ENCODE measurements around the gene MGAT3. TPM values are rescaled to one million over a fixed set of nuclear protein-coding genes. Genes with fewer than 3 reads are reported as not detected.
"Not testable (repeated sequence)": the region's sequence is repeated elsewhere in the genome, so short reads cannot be mapped to it uniquely, and the experiment has no call there.

Gene MGAT3
- total RNA-seq, 1 experiment from 2014 or later = 5.0 TPM

DNA sequence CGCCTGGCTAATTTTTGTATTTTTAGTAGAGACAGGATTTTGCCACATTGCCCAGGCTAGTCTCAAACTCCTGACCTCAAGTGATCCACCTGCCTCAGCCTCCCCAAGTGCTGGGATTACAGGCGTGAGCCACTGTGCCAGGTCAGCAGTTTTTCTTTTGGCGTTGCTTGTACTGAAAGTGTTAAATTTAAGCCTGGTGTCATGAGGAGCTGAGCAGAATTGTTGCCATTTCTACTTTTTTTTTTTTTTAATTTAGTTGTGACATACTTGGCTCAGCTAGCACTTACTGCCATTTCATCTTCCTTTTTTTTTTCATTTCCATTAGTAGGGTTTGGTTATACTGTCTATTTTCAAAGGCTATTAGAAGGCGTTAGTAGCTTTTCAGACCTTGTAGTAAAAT lies 46.5 kb upstream of the MGAT3 start:
- H3K4me1 Mint-ChIP-seq = peaks cover 0 to 6% of the 10 kb centered on the region in 2 experiments; a peak in 2 of 4 replicates
- no peak overlapping the region for H3K27ac Mint-ChIP-seq
- Histone ChIP-seq H2AFZ (ENCODE audit: low read length) (no peak overlapping the region), H2BK20ac (ENCODE audit: low read depth, low read length, poor library complexity, severe bottlenecking) (no peak overlapping the region), H3K27me3 (ENCODE audit: insufficient read depth, low read length) (no peaks in the 10 kb centered on the region), H3K4me1 (ENCODE audit: insufficient read depth, low read length) (no peaks in the 10 kb centered on the region), H2AK5ac (ENCODE audit: insufficient read length, low read length) (no peak overlapping the region), H3K23me2 (ENCODE audit: insufficient read length, low read depth, low read length, poor library complexity, severe bottlenecking) (no peaks in the 10 kb centered on the region), H4K8ac (replicated peaks; ENCODE audit: insufficient read length, low read depth, low read length) (no peak overlapping the region), H3K79me2 (ENCODE audit: insufficient read depth, low read length) (no peaks in the 10 kb centered on the region), H2BK5ac (ENCODE audit: insufficient read length, low read length) (no peak overlapping the region), H3K18ac (ENCODE audit: insufficient read length, low read depth, low read length) (no peak overlapping the region), H4K20me1 (ENCODE audit: control insufficient read depth, insufficient read depth, insufficient read length) (peaks cover 2% of the 10 kb centered on the region), H2BK15ac (ENCODE audit: low read depth, low read length) (no peak overlapping the region), H3K56ac (ENCODE audit: insufficient read length, low read depth, low read length) (no peak overlapping the region), H3K23ac (ENCODE audit: insufficient read length, low read depth, low read length) (no peak overlapping the region), H2BK12ac (ENCODE audit: insufficient read length, low read depth, low read length) (no peak overlapping the region), H3K27ac (ENCODE audit: insufficient read length, low read depth, low read length) (no peak overlapping the region), H3K4ac (ENCODE audit: low read depth, low read length) (no peak overlapping the region), H3K79me1 (ENCODE audit: insufficient read depth, low read depth, low read length, poor library complexity, severe bottlenecking) (no peaks in the 10 kb centered on the region), H3K9ac (ENCODE audit: extremely low read depth, insufficient read length, low read length) (no peak overlapping the region), H3K4me2 (ENCODE audit: insufficient read depth, insufficient read length, low read length) (no peak overlapping the region), H3K9me3 (ENCODE audit: control insufficient read depth, low read depth, low read length) (no peaks in the 10 kb centered on the region), H3K14ac (ENCODE audit: insufficient read depth, low read length) (no peak overlapping the region), H3T11ph (ENCODE audit: low read length) (no peak overlapping the region), H2BK120ac (ENCODE audit: low read depth, low read length, poor library complexity, severe bottlenecking) (no peak overlapping the region), H4K5ac (ENCODE audit: insufficient read length, low read depth, low read length) (no peak overlapping the region), H4K91ac (ENCODE audit: insufficient read length, low read depth, low read length) (no peak overlapping the region)
- no peaks in the 10 kb centered on the region for H3K9me3 Mint-ChIP-seq
- peaks cover 0 to 6% (median 5%) of the 10 kb centered on the region in 3 experiments; a peak in 3 of 7 replicates for H3K36me3 Mint-ChIP-seq (ENCODE audit: insufficient read depth in 1 of 3, low read depth in 3 of 3)
- WGBS (ENCODE audit: extremely low coverage, insufficient read length, low lambda C conversion rate) = no CpG with 5 or more reads among the region's 4 CpGs
- no peak overlapping the region for H3K4me3 Mint-ChIP-seq
- H3K27me3 Mint-ChIP-seq (ENCODE audit: low read depth) = no peaks in the 10 kb centered on the region
- DNase-seq = no peak
- TF ChIP-seq, protein P1, sequence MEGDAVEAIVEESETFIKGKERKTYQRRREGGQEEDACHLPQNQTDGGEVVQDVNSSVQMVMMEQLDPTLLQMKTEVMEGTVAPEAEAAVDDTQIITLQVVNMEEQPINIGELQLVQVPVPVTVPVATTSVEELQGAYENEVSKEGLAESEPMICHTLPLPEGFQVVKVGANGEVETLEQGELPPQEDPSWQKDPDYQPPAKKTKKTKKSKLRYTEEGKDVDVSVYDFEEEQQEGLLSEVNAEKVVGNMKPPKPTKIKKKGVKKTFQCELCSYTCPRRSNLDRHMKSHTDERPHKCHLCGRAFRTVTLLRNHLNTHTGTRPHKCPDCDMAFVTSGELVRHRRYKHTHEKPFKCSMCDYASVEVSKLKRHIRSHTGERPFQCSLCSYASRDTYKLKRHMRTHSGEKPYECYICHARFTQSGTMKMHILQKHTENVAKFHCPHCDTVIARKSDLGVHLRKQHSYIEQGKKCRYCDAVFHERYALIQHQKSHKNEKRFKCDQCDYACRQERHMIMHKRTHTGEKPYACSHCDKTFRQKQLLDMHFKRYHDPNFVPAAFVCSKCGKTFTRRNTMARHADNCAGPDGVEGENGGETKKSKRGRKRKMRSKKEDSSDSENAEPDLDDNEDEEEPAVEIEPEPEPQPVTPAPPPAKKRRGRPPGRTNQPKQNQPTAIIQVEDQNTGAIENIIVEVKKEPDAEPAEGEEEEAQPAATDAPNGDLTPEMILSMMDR (conservative IDR thresholded peaks at IDR 0.05) = no peak

DNA sequence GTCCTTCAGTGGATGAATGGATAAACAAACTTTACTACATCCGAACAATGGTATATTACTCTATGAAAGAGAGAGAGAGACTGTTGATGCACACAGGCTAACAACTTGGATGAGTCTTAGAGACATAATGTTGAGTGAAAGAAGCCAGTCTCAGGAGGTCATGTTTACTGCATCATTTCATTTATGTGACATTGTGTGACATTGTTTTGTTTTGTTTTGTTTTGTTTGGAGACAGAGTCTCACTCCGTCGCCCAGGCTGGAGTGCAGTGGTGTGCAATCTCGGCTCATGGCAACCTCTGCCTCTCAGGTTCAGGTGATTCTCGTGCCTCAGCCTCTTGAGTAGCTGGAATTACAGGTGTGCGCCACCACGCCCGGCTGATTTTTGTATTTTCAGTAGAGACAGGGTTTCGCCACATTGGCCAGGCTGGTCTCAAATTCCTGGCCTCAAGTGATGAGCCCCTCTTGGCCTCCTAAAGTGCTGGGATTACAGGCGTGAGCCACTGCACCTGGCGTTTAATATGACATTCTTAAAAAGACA lies 44.9 kb upstream of the MGAT3 start:
- not testable (repeated sequence) for H3K9me3 Mint-ChIP-seq; H3K4me3 Mint-ChIP-seq; H3K56ac ChIP-seq (ENCODE audit: insufficient read length, low read depth, low read length); H2BK120ac ChIP-seq (ENCODE audit: low read depth, low read length, poor library complexity, severe bottlenecking); H2AFZ ChIP-seq (ENCODE audit: low read length); H3K79me1 ChIP-seq (ENCODE audit: insufficient read depth, low read depth, low read length, poor library complexity, severe bottlenecking); H4K8ac ChIP-seq (replicated peaks; ENCODE audit: insufficient read length, low read depth, low read length); H2BK12ac ChIP-seq (ENCODE audit: insufficient read length, low read depth, low read length); H3K9me3 ChIP-seq (ENCODE audit: control insufficient read depth, low read depth, low read length); H3K14ac ChIP-seq (ENCODE audit: insufficient read depth, low read length); H3K27ac ChIP-seq (ENCODE audit: insufficient read length, low read depth, low read length); H3K27me3 ChIP-seq (ENCODE audit: insufficient read depth, low read length); H3K27me3 Mint-ChIP-seq (ENCODE audit: low read depth); H3K4me1 ChIP-seq (ENCODE audit: insufficient read depth, low read length); H4K20me1 ChIP-seq (ENCODE audit: control insufficient read depth, insufficient read depth, insufficient read length); H2BK15ac ChIP-seq (ENCODE audit: low read depth, low read length); H3K9ac ChIP-seq (ENCODE audit: extremely low read depth, insufficient read length, low read length); DNase-seq; H3T11ph ChIP-seq (ENCODE audit: low read length); H4K91ac ChIP-seq (ENCODE audit: insufficient read length, low read depth, low read length); H2BK5ac ChIP-seq (ENCODE audit: insufficient read length, low read length); H2BK20ac ChIP-seq (ENCODE audit: low read depth, low read length, poor library complexity, severe bottlenecking); H3K79me2 ChIP-seq (ENCODE audit: insufficient read depth, low read length); H3K4me1 Mint-ChIP-seq; H3K4ac ChIP-seq (ENCODE audit: low read depth, low read length); H4K5ac ChIP-seq (ENCODE audit: insufficient read length, low read depth, low read length); H3K23ac ChIP-seq (ENCODE audit: insufficient read length, low read depth, low read length); H2AK5ac ChIP-seq (ENCODE audit: insufficient read length, low read length); H3K27ac Mint-ChIP-seq; H3K4me2 ChIP-seq (ENCODE audit: insufficient read depth, insufficient read length, low read length); H3K18ac ChIP-seq (ENCODE audit: insufficient read length, low read depth, low read length); H3K23me2 ChIP-seq (ENCODE audit: insufficient read length, low read depth, low read length, poor library complexity, severe bottlenecking)
- peaks cover 0 to 11% (median 9%) of the 10 kb centered on the region in 3 experiments; a peak in 3 of 7 replicates for H3K36me3 Mint-ChIP-seq (ENCODE audit: insufficient read depth in 1 of 3, low read depth in 3 of 3)
- no CpG with 5 or more reads among the region's 11 CpGs for WGBS (ENCODE audit: extremely low coverage, insufficient read length, low lambda C conversion rate)

All from H9 (cell line).